IMR-90 (cell line): ENCODE data around the gene SLC35E4. TPM values are rescaled to one million over a fixed set of nuclear protein-coding genes. Genes with fewer than 3 reads are reported as not detected.
A peak's percentile ranks its signal among the peaks of the same experiment; 100 is the strongest.

Experiments used
- ATAC-seq: fragments of 200-7000 bp; cut with Tn5 transposase; 2 replicates; pipeline ENCODE4 v1.9.1; 2020; ENCODE audit warnings: low read depth, mild to moderate bottlenecking, moderate library complexity
- BruUV-seq: library from RNA; stranded (reverse); fragments of 400-500 nt; replicated peaks from 2 replicates; lab custom pipeline; 2021; lab: Mats Ljungman, UMichigan
- CTCF ChIA-PET: fragments of 300-600 bp; formaldehyde crosslinking; extraction: SDS; loops from one replicate; lab custom pipeline; 2021; ENCODE audit warnings: antibody characterized with exemption; lab: Yijun Ruan, JAX
- POLR2A ChIA-PET: fragments of 300-600 bp; sonication (Branson Sonifier 250); formaldehyde crosslinking; loops from one replicate; lab custom pipeline; 2022; ENCODE audit warnings: antibody characterized with exemption; ENCODE audit not compliant: unreplicated experiment; lab: Charles Lee
- DNase-seq: peaks from one replicate; pipeline ENCODE4 v3.0.0; 2013
- H2AFZ ChIP-seq: replicated peaks from 2 replicates; pipeline ENCODE3; 2013; ENCODE audit warnings: low read length, mild to moderate bottlenecking; ENCODE audit not compliant: poor library complexity
- H2AK5ac ChIP-seq: 2 replicates; pipeline ENCODE4 v1.6.1; 2013; ENCODE audit warnings: low read depth, low read length, inconsistent platforms
- H2AK9ac ChIP-seq: replicated peaks from 2 replicates; pipeline ENCODE3; 2013; ENCODE audit warnings: mild to moderate bottlenecking, low read depth, low read length, moderate library complexity; ENCODE audit not compliant: poor library complexity
- H2BK120ac ChIP-seq: 2 replicates; pipeline ENCODE4 v1.6.1; 2013; ENCODE audit warnings: low read depth, low read length, inconsistent platforms
- H2BK15ac ChIP-seq: 3 replicates; pipeline ENCODE4 v1.6.1; 2013; ENCODE audit warnings: low read depth, low read length, inconsistent platforms
- H2BK20ac ChIP-seq: 2 replicates; pipeline ENCODE4 v1.6.1; 2013; ENCODE audit warnings: low read depth, mild to moderate bottlenecking, inconsistent platforms, low read length, moderate library complexity
- H2BK5ac ChIP-seq: 2 replicates; pipeline ENCODE4 v1.6.1; 2013; ENCODE audit warnings: mild to moderate bottlenecking, low read depth, low read length, inconsistent platforms; ENCODE audit not compliant: poor library complexity, severe bottlenecking
- H3K14ac ChIP-seq: replicated peaks from 2 replicates; pipeline ENCODE4 v1.6.1; 2013; ENCODE audit warnings: low read depth, low read length, inconsistent platforms
- H3K18ac ChIP-seq: 2 replicates; pipeline ENCODE4 v1.6.1; 2013; ENCODE audit warnings: low read depth, low read length, control low read depth
- H3K23ac ChIP-seq: 2 replicates; pipeline ENCODE4 v1.6.1; 2013; ENCODE audit warnings: low read depth, low read length, inconsistent platforms
- H3K27ac ChIP-seq: 2 replicates; pipeline ENCODE4 v1.5.1; 2013; ENCODE audit warnings: mild to moderate bottlenecking, control low read depth, low read length; ENCODE audit not compliant: insufficient read depth
- H3K27me3 ChIP-seq: 2 replicates; pipeline ENCODE4 v1.6.1; 2013; ENCODE audit warnings: low read length; ENCODE audit not compliant: control insufficient read depth, insufficient read depth
- H3K36me3 ChIP-seq: 2 replicates; pipeline ENCODE4 v1.6.1; 2013; ENCODE audit warnings: low read length, mixed read lengths; ENCODE audit not compliant: control insufficient read depth, insufficient read depth
- H3K4ac ChIP-seq: 2 replicates; pipeline ENCODE4 v1.6.1; 2013; ENCODE audit warnings: low read depth, low read length, inconsistent platforms
- H3K4me1 ChIP-seq: 2 replicates; pipeline ENCODE4 v1.6.1; 2013; ENCODE audit warnings: low read length, mixed read lengths; ENCODE audit not compliant: control insufficient read depth, insufficient read depth
- H3K4me2 ChIP-seq: 2 replicates; pipeline ENCODE4 v1.6.1; 2013; ENCODE audit warnings: low read depth, mild to moderate bottlenecking, control low read depth, low read length, moderate library complexity
- H3K4me3 ChIP-seq: 2 replicates; pipeline ENCODE4 v1.5.1; 2013; ENCODE audit warnings: low read depth, mild to moderate bottlenecking, control low read depth, low read length, moderate library complexity; ENCODE audit not compliant: insufficient read depth
- H3K56ac ChIP-seq: 2 replicates; pipeline ENCODE4 v1.6.1; 2013; ENCODE audit warnings: low read length, inconsistent platforms; ENCODE audit not compliant: insufficient read depth; ENCODE audit errors: extremely low read depth
- H3K79me1 ChIP-seq, 2 experiments: 2 replicates each; pipeline ENCODE4 v1.6.1; 2013; ENCODE audit warnings: low read length in 2 of 2, inconsistent platforms in 1 of 2, low read depth in 1 of 2
- H3K9ac ChIP-seq: 2 replicates; pipeline ENCODE4 v1.6.1; 2013; ENCODE audit warnings: low read depth, low read length, control low read depth
- H3K9me1 ChIP-seq: 2 replicates; pipeline ENCODE4 v1.6.1; 2013; ENCODE audit warnings: low read length, inconsistent platforms; ENCODE audit not compliant: insufficient read depth
- H3K9me3 ChIP-seq: 2 replicates; pipeline ENCODE4 v1.6.1; 2013; ENCODE audit warnings: low read length; ENCODE audit not compliant: control insufficient read depth, insufficient read depth
- H4K20me1 ChIP-seq: 2 replicates; pipeline ENCODE4 v1.6.1; 2013; ENCODE audit warnings: low read length, inconsistent platforms; ENCODE audit not compliant: insufficient read depth
- H4K5ac ChIP-seq: 2 replicates; pipeline ENCODE4 v1.6.1; 2013; ENCODE audit warnings: mild to moderate bottlenecking, low read depth, low read length, control low read depth
- H4K8ac ChIP-seq, 2 experiments: 2 replicates each; pipeline ENCODE4 v1.6.1; 2013; ENCODE audit warnings: low read depth in 2 of 2, low read length in 2 of 2, control low read depth in 1 of 2, inconsistent platforms in 1 of 2
- H4K91ac ChIP-seq: 2 replicates; pipeline ENCODE4 v1.6.1; 2013; ENCODE audit warnings: low read depth, low read length, inconsistent platforms; ENCODE audit not compliant: insufficient read depth
- CEBPB ChIP-seq: IDR thresholded peaks from 2 replicates; pipeline ENCODE4 v1.6.1; 2012; ENCODE audit warnings: low read depth, low read length, improper control_type of control experiment
- CHD1 ChIP-seq: IDR thresholded peaks from 2 replicates; pipeline ENCODE4 v1.6.1; 2012; ENCODE audit warnings: low read depth, low read length, improper control_type of control experiment
- CTCF ChIP-seq: conservative IDR thresholded peaks from 2 replicates; pipeline ENCODE4 v1.5.1; 2012; ENCODE audit warnings: mild to moderate bottlenecking, low read depth, low read length, improper control_type of control experiment
- ELK1 ChIP-seq: fragments of 150-350 bp; IDR thresholded peaks from 2 replicates; pipeline ENCODE4 v1.6.1; 2016; ENCODE audit warnings: low read depth, mild to moderate bottlenecking, low read length, moderate library complexity, borderline replicate concordance
- FOS ChIP-seq: fragments of 150-350 bp; IDR thresholded peaks from 2 replicates; pipeline ENCODE4 v1.6.1; 2016; ENCODE audit warnings: low read depth, low read length
- MAFK ChIP-seq: IDR thresholded peaks from 2 replicates; pipeline ENCODE4 v1.6.1; 2012; ENCODE audit warnings: low read depth, low read length, improper control_type of control experiment
- MAZ ChIP-seq: IDR thresholded peaks from 2 replicates; pipeline ENCODE4 v1.6.1; 2012; ENCODE audit warnings: low read depth, mild to moderate bottlenecking, low read length, improper control_type of control experiment, moderate library complexity, borderline replicate concordance
- NFE2L2 ChIP-seq: fragments of 150-350 bp; IDR thresholded peaks from 2 replicates; pipeline ENCODE4 v1.6.1; 2016; ENCODE audit warnings: low read depth, mild to moderate bottlenecking, low read length
- POLR2A ChIP-seq: IDR thresholded peaks from 2 replicates; pipeline ENCODE4 v1.6.1; 2012; ENCODE audit warnings: mild to moderate bottlenecking, low read depth, low read length
- RAD21 ChIP-seq: IDR thresholded peaks from 2 replicates; pipeline ENCODE4 v1.6.1; 2012; ENCODE audit warnings: low read length, improper control_type of control experiment
- RCOR1 ChIP-seq: IDR thresholded peaks from 2 replicates; pipeline ENCODE4 v1.6.1; 2012; ENCODE audit warnings: mild to moderate bottlenecking, low read length, improper control_type of control experiment; ENCODE audit not compliant: insufficient replicate concordance
- RFX5 ChIP-seq: IDR thresholded peaks from 2 replicates; pipeline ENCODE4 v1.8.0; 2012; ENCODE audit warnings: low read depth, mild to moderate bottlenecking, low read length, moderate library complexity
- SMC3 ChIP-seq: fragments of 150-350 bp; IDR thresholded peaks from 2 replicates; pipeline ENCODE4 v1.6.1; 2016; ENCODE audit warnings: low read depth, mild to moderate bottlenecking, antibody characterized with exemption, low read length, moderate library complexity
- USF2 ChIP-seq: fragments of 150-350 bp; IDR thresholded peaks from 2 replicates; pipeline ENCODE4 v1.6.1; 2017; ENCODE audit warnings: mild to moderate bottlenecking, antibody characterized with exemption, low read length, low read depth
- WGBS, 2 experiments: methylation state at CpG; one replicate each; pipeline versions ENCODE4 v1.1.5 to v1.1.7; 2013; ENCODE audit warnings: missing lambda C conversion rate in 2 of 2; ENCODE audit not compliant: insufficient read length in 1 of 2; ENCODE audit errors: extremely low coverage in 2 of 2; 5-methylcytosine and 5-hydroxymethylcytosine counted together
- dilution Hi-C: fragments of 300-500 bp; cut with HindIII; formaldehyde crosslinking; loops from one replicate; pipeline ENCODE4 v1.14.3; 2018; ENCODE audit warnings: low sequenced_read_pairs; ENCODE audit not compliant: unreplicated experiment
- in situ Hi-C: fragments of 300-500 bp; cut with MboI; formaldehyde crosslinking; loops from 3 replicates; pipeline ENCODE4 v1.14.3; 2019; ENCODE audit warnings: low sequenced_read_pairs, inconsistent platforms, mixed read lengths
- intact Hi-C: fragments of 100-400 bp; cut with micrococcal nuclease; formaldehyde crosslinking; loops from 2 replicates; pipeline ENCODE4 v1.10.0; 2022
- polyA plus RNA-seq, 3 experiments: library from polyadenylated mRNA; depleted of rRNA; stranded (reverse); fragments of >200 nt; gene quantifications; 2 replicates each; pipeline ENCODE4 v1.2.3, GENCODE V29; 2012; ENCODE audit warnings: low replicate concordance in 1 of 3
- total RNA-seq: library from RNA; depleted of rRNA; stranded (reverse); fragments of >200 nt; gene quantifications from 2 replicates; pipeline ENCODE4 v1.2.3, GENCODE V29; 2012

SLC35E4 gene
- total and polyA plus RNA-seq, 2 of the 4 experiments (the other 2 are of a cell fraction): 5.7 to 6.8 TPM

- H2BK120ac ChIP-seq: peak overlapping the region; percentile 30; the same call in 1 of the 2 replicates
- H2AK9ac ChIP-seq: peak overlapping the region; percentile 57
- H3K23ac ChIP-seq: no peak overlapping the region
- POLR2A ChIA-PET: no interaction called here
- no peak overlapping the region for H3K56ac ChIP-seq
- peak overlapping the region; percentile 73 for H2AK5ac ChIP-seq
- H3K4ac ChIP-seq: peak overlapping the region; percentile 61
- peaks cover 9% of the 10 kb centered on the region for H3K4me1 ChIP-seq
- TF ChIP-seq CEBPB (no peak), CHD1 (no peak), POLR2A (no peak), SMC3 (no peak), NFE2L2 (no peak), RCOR1 (no peak), MAZ (no peak), RFX5 (no peak), MAFK (no peak), USF2 (no peak), FOS (no peak), CTCF (no peak), ELK1 (no peak), RAD21 (no peak)
- H4K20me1 ChIP-seq: peaks cover 3% of the 10 kb centered on the region
- no peak overlapping the region for H3K4me3 ChIP-seq
- H3K18ac ChIP-seq: no peak overlapping the region
- H4K91ac ChIP-seq: peak overlapping the region; percentile 60; the same call in 1 of the 2 replicates
- H3K9ac ChIP-seq: no peak overlapping the region
- H2AFZ ChIP-seq: peak overlapping the region; percentile 88
- no peaks in the 10 kb centered on the region for H3K27me3 ChIP-seq
- no CpG with 5 or more reads among the region's 3 CpGs for WGBS, 2 experiments
- DNase-seq (no peak), ATAC-seq (no peak)
- no peak overlapping the region; the same call in 1 of the 2 replicates for H4K5ac ChIP-seq
- H3K36me3 ChIP-seq: no peaks in the 10 kb centered on the region
- no peak overlapping the region; the same call in 1 of the 2 replicates for H3K27ac ChIP-seq
- in situ Hi-C loops (no loop called here), dilution Hi-C loops (no loop called here), intact Hi-C loops (no loop called here)
- H3K9me1 ChIP-seq: peaks cover 15% of the 10 kb centered on the region
- no peaks in the 10 kb centered on the region for H3K9me3 ChIP-seq
- H3K14ac ChIP-seq: peak overlapping the region; percentile 43; the same call in 1 of the 2 replicates
- peaks cover 7 to 29% of the 10 kb centered on the region in 2 experiments; a peak in 3 of 4 replicates for H3K79me1 ChIP-seq
- CTCF ChIA-PET: no interaction called here
- H2BK15ac ChIP-seq: peak overlapping the region; percentile 66; the same call in 1 of the 3 replicates
- peak overlapping the region; percentile 63 to 75; a peak in 3 of 4 replicates for H4K8ac ChIP-seq
- 0 out of 2 replicates have a peak overlapping the region, but pooled peaks have one; percentile 43 for H2BK20ac ChIP-seq
- peak overlapping the region; percentile 40 for H2BK5ac ChIP-seq
- no peak overlapping the region for H3K4me2 ChIP-seq
- no TSS peak for BruUV-seq
Observed at GRCh38 chr22:30648825-30649224, 13.2 kb downstream of the SLC35E4 start.
